ENCODE results near the gene IL17RE. TPM values are rescaled to one million over a fixed set of nuclear protein-coding genes. Genes with fewer than 3 reads are reported as not detected.

The IL17RE gene
- total and polyA plus RNA-seq, 10 donors: 0.57 to 5.1 (median 1.5) TPM

GRCh38 chr3:9861201-9861600 is 41.4 kb upstream of the IL17RE start:
- intact Hi-C loops (cut with DNase I; ENCODE audit: low total_unique reads): no loop called here

GRCh38 chr3:9861626-9862130 is 41.0 kb upstream of the IL17RE start:
- Histone ChIP-seq H3K9me3 (no peaks in the 10 kb centered on the region), H3K4me1 (peaks cover 0 to 29% (median 16%) of the 10 kb centered on the region in 6 donors), H3K36me3 (no peaks in the 10 kb centered on the region), H3K27me3 (replicated peaks in 1 of 7) (peaks cover 0 to 16% (median 0%) of the 10 kb centered on the region in 7 donors), H3K4me3 (no peak overlapping the region), H3K27ac (peak overlapping the region in 3 of 8 donors; percentile 34 to 58 (median 52))
- DNase-seq: peak; percentile 47
- WGBS, 5 donors: 71 to 89% (median 79%) methylated on average over 5 of the region's 5 CpGs
- no peak for TF ChIP-seq POLR2AphosphoS5 (IDR thresholded peaks at IDR 0.05)
- no peak for TF ChIP-seq CTCF (IDR thresholded peaks at IDR 0.05 in 8 of 11, conservative IDR thresholded peaks at IDR 0.05 in 3 of 11)
- no peak for TF ChIP-seq POLR2A (IDR thresholded peaks at IDR 0.05)
- intact Hi-C loops (cut with DNase I; ENCODE audit: low total_unique reads): no loop called here

More at GRCh38 chr3:9861201-9861600, 41.4 kb upstream of the IL17RE start:
- Histone ChIP-seq H3K36me3 (no peaks in the 10 kb centered on the region), H3K9me3 (no peaks in the 10 kb centered on the region), H3K27ac (no peak overlapping the region), H3K4me1 (peaks cover 0 to 29% (median 16%) of the 10 kb centered on the region in 6 donors), H3K4me3 (no peak overlapping the region), H3K27me3 (replicated peaks in 1 of 7) (peaks cover 0 to 16% (median 0%) of the 10 kb centered on the region in 7 donors)
- WGBS, 5 donors: 78 to 93% (median 81%) methylated on average over 4 of the region's 4 CpGs
- TF ChIP-seq CTCF (IDR thresholded peaks at IDR 0.05 in 8 of 11, conservative IDR thresholded peaks at IDR 0.05 in 3 of 11) (no peak), POLR2AphosphoS5 (IDR thresholded peaks at IDR 0.05) (no peak)
- DNase-seq: peak; percentile 16

- Histone ChIP-seq H3K4me3 (peak overlapping the region; percentile 5 to 66 (median 37)), H3K4me1 (peaks cover 0 to 29% (median 16%) of the 10 kb centered on the region in 6 donors), H3K36me3 (no peaks in the 10 kb centered on the region), H3K27ac (peak overlapping the region in 6 of 8 donors; percentile 0 to 58 (median 24)), H3K9me3 (no peaks in the 10 kb centered on the region), H3K27me3 (replicated peaks in 1 of 7) (peaks cover 0 to 16% (median 0%) of the 10 kb centered on the region in 7 donors)
- peak; percentile 84 for DNase-seq
- TF ChIP-seq POLR2AphosphoS5 (IDR thresholded peaks at IDR 0.05) (peak in 2 of 3 donors; percentile 43 to 52), CTCF (IDR thresholded peaks at IDR 0.05 in 8 of 11, conservative IDR thresholded peaks at IDR 0.05 in 3 of 11) (peak in 9 of 11 experiments; percentile 15 to 49 (median 43)), POLR2A (IDR thresholded peaks at IDR 0.05) (no peak)
- intact Hi-C loops (cut with DNase I; ENCODE audit: low total_unique reads): no loop called here
- WGBS, 5 donors: 12 to 39% (median 15%) methylated on average over 10 to 45 of the region's 45 CpGs
Observed at GRCh38 chr3:9862391-9863057, 40.1 kb upstream of the IL17RE start.
